Thyroid gland (tissue), 4 donors: ENCODE measurements around the gene PCCA. TPM values are rescaled to one million over a fixed set of nuclear protein-coding genes. Genes with fewer than 3 reads are reported as not detected.
A peak's percentile ranks its signal among the peaks of the same experiment; 100 is the strongest.

ENCODE experiments used
- DNase-seq, 2 donors: peaks; one replicate each; pipeline ENCODE4 v3.0.0-alpha.2; 2019
- H3K27ac ChIP-seq, 3 donors: fragments of 200-600 bp; sonication (generic); 1 replicate in 2 of 3; 2 replicates in 1 of 3; pipeline ENCODE4 v1.5.1; 2016 to 2019; ENCODE audit warnings: mild to moderate bottlenecking in 1 of 3, moderate library complexity in 1 of 3
- H3K27me3 ChIP-seq: fragments of 200-600 bp; sonication (generic); one replicate; pipeline ENCODE4 v1.5.1; 2019
- H3K36me3 ChIP-seq, 2 donors: fragments of 200-600 bp; sonication (generic); one replicate each; pipeline ENCODE4 v1.5.1; 2016 to 2019
- H3K4me1 ChIP-seq, 2 donors: fragments of 200-600 bp; sonication (generic); one replicate each; pipeline ENCODE4 v1.5.1; 2017 to 2019
- H3K4me3 ChIP-seq, 3 donors: fragments of 200-600 bp; sonication (generic); replicated peaks in 1 of 3; 1 replicate in 2 of 3; 2 replicates in 1 of 3; pipeline ENCODE4 v1.5.1; 2016; ENCODE audit warnings: mild to moderate bottlenecking in 1 of 3
- H3K9me3 ChIP-seq: fragments of 200-600 bp; sonication (generic); one replicate; pipeline ENCODE4 v1.5.1; 2017
- POLR2A ChIP-seq, 2 donors: fragments of 450-650 bp; IDR thresholded peaks; one replicate each; pipeline ENCODE4 v1.6.1; 2017; ENCODE audit warnings: antibody characterized with exemption in 2 of 2, mild to moderate bottlenecking in 2 of 2, moderate library complexity in 1 of 2
- whole genome bisulfite sequencing, 2 donors: methylation state at CpG; one replicate each; pipeline ENCODE4 v1.1.5; 2017; 5-methylcytosine and 5-hydroxymethylcytosine counted together
- intact Hi-C: fragments of 100-400 bp; cut with DNase I; formaldehyde crosslinking; loops from one replicate; pipeline ENCODE4 v1.15.1; 2023
- total RNA-seq, 4 donors: library from RNA; depleted of rRNA; stranded (reverse); fragments of >200 nt; gene quantifications; one replicate each; pipeline ENCODE4 v1.2.3, GENCODE V29; 2016
- TF ChIP-seq, protein P1 (sequence below), 6 experiments: fragments of 200-600 bp in 3 of 6; fragments of 450-650 bp in 3 of 6; sonication (generic) in 3 of 6; IDR thresholded peaks; one replicate each; pipeline ENCODE4 v1.5.1; 2016 to 2019; ENCODE audit warnings: antibody characterized with exemption in 6 of 6, mild to moderate bottlenecking in 2 of 6, inconsistent platforms in 1 of 6, moderate library complexity in 1 of 6

The PCCA gene
- total RNA-seq, 4 donors from 2014 or later = 54.3 to 95.2 (median 67.7) TPM

DNA sequence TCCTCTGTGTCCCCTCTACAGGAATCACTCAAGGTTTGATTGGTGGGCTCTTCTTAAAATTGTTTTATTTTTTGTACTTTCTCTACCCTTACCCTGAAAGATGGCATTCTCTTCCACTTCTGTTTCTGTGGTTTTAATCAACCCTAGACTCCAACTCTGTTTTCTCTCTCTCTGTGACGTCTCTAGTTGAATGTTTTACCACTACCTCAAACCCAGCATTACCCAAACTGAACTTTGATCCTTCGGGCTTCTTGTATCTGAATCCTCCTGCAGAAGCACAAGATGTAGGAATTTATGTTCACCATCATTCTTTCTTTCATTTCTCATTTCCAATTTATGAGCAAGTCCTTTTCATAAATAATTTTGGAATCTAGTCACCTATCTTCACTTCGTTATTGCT lies 39.9 kb downstream of the PCCA start:
- H3K27me3 ChIP-seq = no peaks in the 10 kb centered on the region
- intact Hi-C loops = no loop called here
- WGBS, 2 donors = 94 to 96% methylated on average over 3 of the region's 3 CpGs

GRCh38 chr13:100129605-100130004 lies 40.7 kb downstream of the PCCA start:
- Histone ChIP-seq H3K36me3 (no peaks in the 10 kb centered on the region), H3K4me1 (peaks cover 0 to 9% of the 10 kb centered on the region in 2 donors), H3K4me3 (no peak overlapping the region), H3K27ac (no peak overlapping the region), H3K27me3 (no peaks in the 10 kb centered on the region), H3K9me3 (no peaks in the 10 kb centered on the region)
- no peak for DNase-seq
- TF ChIP-seq, protein P1, sequence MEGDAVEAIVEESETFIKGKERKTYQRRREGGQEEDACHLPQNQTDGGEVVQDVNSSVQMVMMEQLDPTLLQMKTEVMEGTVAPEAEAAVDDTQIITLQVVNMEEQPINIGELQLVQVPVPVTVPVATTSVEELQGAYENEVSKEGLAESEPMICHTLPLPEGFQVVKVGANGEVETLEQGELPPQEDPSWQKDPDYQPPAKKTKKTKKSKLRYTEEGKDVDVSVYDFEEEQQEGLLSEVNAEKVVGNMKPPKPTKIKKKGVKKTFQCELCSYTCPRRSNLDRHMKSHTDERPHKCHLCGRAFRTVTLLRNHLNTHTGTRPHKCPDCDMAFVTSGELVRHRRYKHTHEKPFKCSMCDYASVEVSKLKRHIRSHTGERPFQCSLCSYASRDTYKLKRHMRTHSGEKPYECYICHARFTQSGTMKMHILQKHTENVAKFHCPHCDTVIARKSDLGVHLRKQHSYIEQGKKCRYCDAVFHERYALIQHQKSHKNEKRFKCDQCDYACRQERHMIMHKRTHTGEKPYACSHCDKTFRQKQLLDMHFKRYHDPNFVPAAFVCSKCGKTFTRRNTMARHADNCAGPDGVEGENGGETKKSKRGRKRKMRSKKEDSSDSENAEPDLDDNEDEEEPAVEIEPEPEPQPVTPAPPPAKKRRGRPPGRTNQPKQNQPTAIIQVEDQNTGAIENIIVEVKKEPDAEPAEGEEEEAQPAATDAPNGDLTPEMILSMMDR (IDR thresholded peaks at IDR 0.05) = no peak
- no peak for TF ChIP-seq POLR2A (IDR thresholded peaks at IDR 0.05)
- intact Hi-C loops = no loop called here
- 29 to 81% methylated on average over 2 of the region's 2 CpGs for WGBS, 2 donors

More for the DNA sequence above, 39.9 kb downstream of the PCCA start:
- DNase-seq = no peak
- Histone ChIP-seq H3K4me1 (peaks cover 0 to 9% of the 10 kb centered on the region in 2 donors), H3K4me3 (no peak overlapping the region), H3K27ac (no peak overlapping the region), H3K36me3 (no peaks in the 10 kb centered on the region), H3K9me3 (no peaks in the 10 kb centered on the region)
- TF ChIP-seq, protein P1 (IDR thresholded peaks at IDR 0.05) = no peak
- TF ChIP-seq POLR2A (IDR thresholded peaks at IDR 0.05) = no peak

DNA sequence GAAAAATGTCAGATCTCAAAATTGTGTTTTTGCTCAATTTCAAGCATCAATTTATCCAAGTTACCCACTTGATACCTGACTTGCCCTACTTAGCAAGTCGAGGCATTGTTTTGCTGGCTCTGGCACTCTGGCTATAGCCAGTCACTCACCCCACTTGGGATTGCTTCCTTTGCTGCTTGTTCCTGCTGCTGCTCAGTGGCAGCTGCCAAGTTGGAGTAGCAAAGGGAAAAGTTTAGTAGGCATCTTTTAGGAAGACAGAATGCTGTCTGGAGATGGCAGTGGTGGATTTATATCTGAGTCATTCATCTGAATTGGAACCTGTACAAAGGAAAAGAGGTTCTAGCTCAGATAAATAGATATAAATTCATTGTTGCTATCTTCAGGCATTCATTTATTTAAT lies 41.2 kb downstream of the PCCA start:
- 3 to 18% methylated on average over 1 of the region's 1 CpG for WGBS, 2 donors
- Histone ChIP-seq H3K4me3 (no peak overlapping the region), H3K36me3 (no peaks in the 10 kb centered on the region), H3K27me3 (no peaks in the 10 kb centered on the region), H3K9me3 (no peaks in the 10 kb centered on the region), H3K4me1 (peaks cover 0 to 9% of the 10 kb centered on the region in 2 donors), H3K27ac (no peak overlapping the region)
- TF ChIP-seq POLR2A (IDR thresholded peaks at IDR 0.05) = no peak
- TF ChIP-seq, protein P1 (IDR thresholded peaks at IDR 0.05) = no peak
- peak; percentile 35 to 49 for DNase-seq
- intact Hi-C loops = no loop called here

- peaks cover 0 to 9% of the 10 kb centered on the region in 2 donors for H3K4me1 ChIP-seq
- no peaks in the 10 kb centered on the region for H3K9me3 ChIP-seq
- no peak overlapping the region for H3K4me3 ChIP-seq
- no peaks in the 10 kb centered on the region for H3K36me3 ChIP-seq
- DNase-seq = no peak
- intact Hi-C loops = no loop called here
- WGBS, 2 donors = 83 to 90% methylated on average over 6 of the region's 6 CpGs
- TF ChIP-seq, protein P1 (IDR thresholded peaks at IDR 0.05) = no peak
- TF ChIP-seq POLR2A (IDR thresholded peaks at IDR 0.05) = no peak
- H3K27me3 ChIP-seq = no peaks in the 10 kb centered on the region
- no peak overlapping the region for H3K27ac ChIP-seq
Observed at GRCh38 chr13:100130930-100131511, 42.1 kb downstream of the PCCA start.

GRCh38 chr13:100131863-100132574 lies 43.1 kb downstream of the PCCA start:
- DNase-seq = no peak
- WGBS, 2 donors = 70 to 76% methylated on average over 3 of the region's 3 CpGs
- Histone ChIP-seq H3K27ac (no peak overlapping the region), H3K9me3 (no peaks in the 10 kb centered on the region), H3K27me3 (no peaks in the 10 kb centered on the region), H3K4me3 (no peak overlapping the region), H3K36me3 (no peaks in the 10 kb centered on the region), H3K4me1 (peaks cover 0 to 9% of the 10 kb centered on the region in 2 donors)
- intact Hi-C loops = no loop called here
- TF ChIP-seq, protein P1 (IDR thresholded peaks at IDR 0.05) = no peak
- no peak for TF ChIP-seq POLR2A (IDR thresholded peaks at IDR 0.05)
